Spleen (tissue), 11 donors: ENCODE measurements around the gene RTKN. TPM values are rescaled to one million over a fixed set of nuclear protein-coding genes. Genes with fewer than 3 reads are reported as not detected.
A peak's percentile ranks its signal among the peaks of the same experiment; 100 is the strongest.
"Not testable (repeated sequence)": the region's sequence is repeated elsewhere in the genome, so short reads cannot be mapped to it uniquely, and the experiment has no call there.

ENCODE experiments used
- DNase-seq: peaks from one replicate; pipeline ENCODE4 v3.0.0-alpha.2; 2020
- H3K27ac ChIP-seq, 8 donors: fragments of 200-600 bp; sonication (generic) in 7 of 8; 1 replicate in 4 of 8; 2 replicates in 4 of 8; pipeline versions ENCODE4 v1.5.0 to v1.8.0; 2016 to 2021; ENCODE audit warnings: inconsistent platforms in 4 of 8, mild to moderate bottlenecking in 4 of 8, moderate library complexity in 1 of 8
- H3K27me3 ChIP-seq, 7 donors: fragments of 200-600 bp; sonication (generic) in 6 of 7; replicated peaks in 1 of 7; 1 replicate in 4 of 7; 2 replicates in 3 of 7; pipeline versions ENCODE4 v1.5.0 to v1.8.0; 2016 to 2021; ENCODE audit warnings: inconsistent platforms in 3 of 7, mild to moderate bottlenecking in 1 of 7
- H3K36me3 ChIP-seq, 6 donors: fragments of 200-600 bp; sonication (generic) in 5 of 6; 1 replicate in 4 of 6; 2 replicates in 2 of 6; pipeline versions ENCODE4 v1.5.0 to v1.8.0; 2016 to 2021; ENCODE audit warnings: inconsistent platforms in 2 of 6
- H3K4me1 ChIP-seq, 6 donors: fragments of 200-600 bp; sonication (generic) in 5 of 6; 1 replicate in 3 of 6; 2 replicates in 3 of 6; pipeline versions ENCODE4 v1.5.0 to v1.8.0; 2016 to 2021; ENCODE audit warnings: inconsistent platforms in 3 of 6
- H3K4me3 ChIP-seq, 8 donors: fragments of 200-600 bp; sonication (generic) in 7 of 8; 1 replicate in 4 of 8; 2 replicates in 4 of 8; pipeline versions ENCODE4 v1.5.0 to v1.8.0; 2016 to 2021; ENCODE audit warnings: inconsistent platforms in 4 of 8, mild to moderate bottlenecking in 4 of 8, moderate library complexity in 2 of 8
- H3K9me3 ChIP-seq, 8 donors: fragments of 200-600 bp; sonication (generic) in 7 of 8; 1 replicate in 4 of 8; 2 replicates in 4 of 8; pipeline versions ENCODE4 v1.5.0 to v1.8.0; 2016 to 2021; ENCODE audit warnings: inconsistent platforms in 4 of 8
- POLR2A ChIP-seq, 3 donors: fragments of 450-650 bp; IDR thresholded peaks; one replicate each; pipeline ENCODE4 v1.5.1; 2017; ENCODE audit warnings: antibody characterized with exemption in 3 of 3, mild to moderate bottlenecking in 1 of 3
- POLR2AphosphoS5 ChIP-seq, 3 donors: sonication (generic); formaldehyde crosslinking; IDR thresholded peaks; one replicate each; pipeline ENCODE4 v1.5.1; 2017; ENCODE audit warnings: antibody characterized with exemption in 3 of 3
- WGBS, 5 donors: extraction: QIAGEN DNeasy Blood & Tissue Kit in 3 of 5; methylation state at CpG; one replicate each; pipeline versions ENCODE4 v1.1.5 to v1.1.7; 2013 to 2018; 5-methylcytosine and 5-hydroxymethylcytosine counted together
- intact Hi-C: fragments of 100-400 bp; cut with DNase I; formaldehyde crosslinking; loops from one replicate; pipeline ENCODE4 v1.15.0; 2023; ENCODE audit warnings: low total_unique reads
- polyA plus RNA-seq, 3 donors: library from polyadenylated mRNA; stranded (reverse); fragments of 200-250 nt; gene quantifications; one replicate each; pipeline ENCODE4 v1.2.1, GENCODE V29; 2013
- total RNA-seq, 7 donors: library from RNA; depleted of rRNA in 3 of 7; stranded (reverse); fragments of >200 nt in 3 of 7; fragmentation: NEBNext Ultra II Directional in 4 of 7; extraction: Animal tissue kit (Norgen Biotek cat#: 25700) in 4 of 7; gene quantifications; one replicate each; pipeline versions ENCODE4 v1.1.0 to v1.2.1, GENCODE V29; 2016 to 2021
- TF ChIP-seq, protein P1 (sequence below), 11 experiments: fragments of 200-600 bp in 7 of 11; fragments of 450-650 bp in 4 of 11; sonication (generic) in 4 of 11; IDR thresholded peaks in 8 of 11; conservative IDR thresholded peaks in 3 of 11; 1 replicate in 7 of 11; 2 replicates in 4 of 11; pipeline versions ENCODE4 v1.4.0 to v1.8.0; 2016 to 2021; ENCODE audit warnings: antibody characterized with exemption in 11 of 11, inconsistent platforms in 4 of 11, mild to moderate bottlenecking in 1 of 11
- donor health status: healthy with polysubstance abuse.
- donor health status: DM: no; HTN: no; CAD: no; lungs with moderate emphysema.
- donor health status: DM: no; HTN: no; CAD: no.
- donor health status: Bipolar disorder and iron deficiency.
- donor health status: healthy.
- donor health status: DM: no; HTN: no; CAD: no.
- donor health status: DM: yes; HTN: yes; CAD: no.

Gene RTKN
- total and polyA plus RNA-seq, 10 donors = 3.2 to 11.1 (median 7.1) TPM

- H3K4me1 ChIP-seq = peaks cover 18 to 65% (median 41%) of the 10 kb centered on the region in 6 donors
- WGBS, 5 donors = 86 to 89% (median 86%) methylated on average over 4 of the region's 4 CpGs
- DNase-seq = peak; percentile 59
- H3K36me3 ChIP-seq = peaks cover 0 to 35% (median 20%) of the 10 kb centered on the region in 6 donors
- TF ChIP-seq POLR2A (IDR thresholded peaks at IDR 0.05) = no peak
- TF ChIP-seq, protein P1, sequence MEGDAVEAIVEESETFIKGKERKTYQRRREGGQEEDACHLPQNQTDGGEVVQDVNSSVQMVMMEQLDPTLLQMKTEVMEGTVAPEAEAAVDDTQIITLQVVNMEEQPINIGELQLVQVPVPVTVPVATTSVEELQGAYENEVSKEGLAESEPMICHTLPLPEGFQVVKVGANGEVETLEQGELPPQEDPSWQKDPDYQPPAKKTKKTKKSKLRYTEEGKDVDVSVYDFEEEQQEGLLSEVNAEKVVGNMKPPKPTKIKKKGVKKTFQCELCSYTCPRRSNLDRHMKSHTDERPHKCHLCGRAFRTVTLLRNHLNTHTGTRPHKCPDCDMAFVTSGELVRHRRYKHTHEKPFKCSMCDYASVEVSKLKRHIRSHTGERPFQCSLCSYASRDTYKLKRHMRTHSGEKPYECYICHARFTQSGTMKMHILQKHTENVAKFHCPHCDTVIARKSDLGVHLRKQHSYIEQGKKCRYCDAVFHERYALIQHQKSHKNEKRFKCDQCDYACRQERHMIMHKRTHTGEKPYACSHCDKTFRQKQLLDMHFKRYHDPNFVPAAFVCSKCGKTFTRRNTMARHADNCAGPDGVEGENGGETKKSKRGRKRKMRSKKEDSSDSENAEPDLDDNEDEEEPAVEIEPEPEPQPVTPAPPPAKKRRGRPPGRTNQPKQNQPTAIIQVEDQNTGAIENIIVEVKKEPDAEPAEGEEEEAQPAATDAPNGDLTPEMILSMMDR (IDR thresholded peaks at IDR 0.05 in 8 of 11, conservative IDR thresholded peaks at IDR 0.05 in 3 of 11) = no peak
- TF ChIP-seq POLR2AphosphoS5 (IDR thresholded peaks at IDR 0.05) = no peak
- no peak overlapping the region for H3K4me3 ChIP-seq
- no peaks in the 10 kb centered on the region for H3K9me3 ChIP-seq
- H3K27me3 ChIP-seq = no peaks in the 10 kb centered on the region
- no peak overlapping the region for H3K27ac ChIP-seq
- intact Hi-C loops = no loop called here
Measured at GRCh38 chr2:74462786-74463105, 21.0 kb upstream of the RTKN start.

DNA sequence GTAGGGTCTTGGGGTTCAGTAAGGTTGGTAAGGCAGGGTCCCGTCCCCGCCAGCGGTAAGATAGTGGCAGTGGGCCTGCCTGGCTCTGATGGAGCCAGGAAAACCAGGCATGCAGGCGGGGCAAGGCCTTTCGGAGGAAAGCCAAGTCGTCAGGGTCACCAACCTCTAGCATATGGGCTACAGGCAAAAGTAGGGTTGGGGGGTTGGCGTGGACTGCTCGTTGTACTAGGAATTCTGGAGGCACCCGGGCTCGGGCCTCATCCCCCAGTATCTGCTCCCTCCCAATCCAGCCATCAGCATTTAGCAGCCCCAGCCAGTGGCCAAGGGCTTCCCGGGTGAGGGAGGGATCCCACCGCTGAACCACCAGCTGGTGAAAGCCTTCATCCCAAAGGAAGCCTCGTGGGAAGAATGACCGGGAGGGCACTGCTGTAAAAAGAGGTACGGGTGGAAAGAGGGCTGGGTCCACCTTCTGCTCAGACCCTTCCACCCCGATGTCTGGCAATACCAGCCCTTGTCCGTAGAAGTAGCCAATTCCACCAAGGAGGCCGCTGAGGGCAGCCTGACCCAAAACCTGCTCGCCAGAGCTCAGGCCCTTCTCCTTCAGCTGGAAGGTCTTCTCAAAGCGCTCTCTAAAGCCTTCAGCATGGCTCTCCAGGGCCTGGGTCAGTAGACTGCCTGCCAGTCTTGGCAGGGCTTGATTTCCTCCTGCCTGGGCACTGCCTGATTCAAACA lies 20.5 kb upstream of the RTKN start:
- Histone ChIP-seq H3K27me3 (no peaks in the 10 kb centered on the region), H3K9me3 (no peaks in the 10 kb centered on the region), H3K36me3 (peaks cover 0 to 35% (median 20%) of the 10 kb centered on the region in 6 donors), H3K27ac (no peak overlapping the region), H3K4me3 (no peak overlapping the region), H3K4me1 (peaks cover 18 to 69% (median 41%) of the 10 kb centered on the region in 6 donors)
- 92 to 96% (median 93%) methylated on average over 13 to 20 of the region's 20 CpGs for WGBS, 5 donors
- peak; percentile 75 for DNase-seq
- peak in 1 of 3 donors; percentile 3 for TF ChIP-seq POLR2AphosphoS5 (IDR thresholded peaks at IDR 0.05)
- TF ChIP-seq, protein P1 (IDR thresholded peaks at IDR 0.05 in 8 of 11, conservative IDR thresholded peaks at IDR 0.05 in 3 of 11) = no peak
- intact Hi-C loops = no loop called here

GRCh38 chr2:74461187-74462053 lies 19.7 kb upstream of the RTKN start:
- peak; percentile 71 for DNase-seq
- peaks cover 0 to 35% (median 20%) of the 10 kb centered on the region in 6 donors for H3K36me3 ChIP-seq

DNA sequence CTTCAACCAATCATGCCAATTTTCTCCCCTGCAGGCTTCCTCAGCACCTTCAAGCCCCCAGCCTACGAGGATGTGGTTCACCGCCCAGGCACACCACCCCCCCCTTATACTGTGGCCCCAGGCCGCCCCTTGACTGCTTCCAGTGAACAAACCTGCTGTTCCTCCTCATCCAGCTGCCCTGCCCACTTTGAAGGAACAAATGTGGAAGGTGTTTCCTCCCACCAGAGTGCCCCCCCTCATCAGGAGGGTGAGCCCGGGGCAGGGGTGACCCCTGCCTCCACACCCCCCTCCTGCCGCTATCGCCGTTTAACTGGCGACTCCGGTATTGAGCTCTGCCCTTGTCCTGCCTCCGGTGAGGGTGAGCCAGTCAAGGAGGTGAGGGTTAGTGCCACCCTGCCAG lies 18.4 kb upstream of the RTKN start:
- intact Hi-C loops, H3K9me3 ChIP-seq, H3K27me3 ChIP-seq, H3K4me3 ChIP-seq, H3K27ac ChIP-seq: not testable (repeated sequence)
- 81 to 90% (median 82%) methylated on average over 9 to 10 of the region's 10 CpGs for WGBS, 5 donors
- DNase-seq = peak; percentile 74
- H3K4me1 ChIP-seq = peaks cover 38 to 75% (median 52%) of the 10 kb centered on the region in 6 donors
- peaks cover 0 to 35% (median 20%) of the 10 kb centered on the region in 6 donors for H3K36me3 ChIP-seq

More at GRCh38 chr2:74461187-74462053, 19.7 kb upstream of the RTKN start:
- TF ChIP-seq POLR2A (IDR thresholded peaks at IDR 0.05) = no peak
- peak; percentile 2 to 64 (median 52) for TF ChIP-seq POLR2AphosphoS5 (IDR thresholded peaks at IDR 0.05)
- Histone ChIP-seq H3K4me3 (no peak overlapping the region), H3K4me1 (peaks cover 26 to 73% (median 47%) of the 10 kb centered on the region in 6 donors), H3K27me3 (no peaks in the 10 kb centered on the region), H3K27ac (no peak overlapping the region), H3K9me3 (no peaks in the 10 kb centered on the region)
- intact Hi-C loops = no loop called here
- WGBS, 5 donors = 88 to 94% (median 93%) methylated on average over 21 to 27 of the region's 27 CpGs
